Glomerular endothelial cell (primary cell): ENCODE data around the gene DDX39B. TPM values are rescaled to one million over a fixed set of nuclear protein-coding genes. Genes with fewer than 3 reads are reported as not detected.
"Not testable (repeated sequence)": the region's sequence is repeated elsewhere in the genome, so short reads cannot be mapped to it uniquely, and the experiment has no call there.

Experiments used
- DNase-seq: peaks from one replicate; pipeline ENCODE4 v3.0.0-alpha.2; 2011; ENCODE audit warnings: low read depth, low spot score; ENCODE audit errors: extremely low read depth
- total RNA-seq: library from RNA; depleted of rRNA; stranded (reverse); fragments of >200 nt; gene quantifications from 2 replicates; pipeline ENCODE4 v1.2.3, GENCODE V29; 2015

DDX39B gene
- total RNA-seq, result 230 and 249 TPM in 2 replicates

GRCh38 chr6:31541658-31542521 lies at the start of gene DDX39B:
Gene DDX39B, minus strand, starts transcription at chr6:31542003. Its CDS starts 1,471 bp downstream, at chr6:31540532.
- peak; percentile 92 for DNase-seq

GRCh38 chr6:31590691-31591090 lies 48.9 kb upstream of the DDX39B start:
- DNase-seq, result not testable (repeated sequence)

- no peak for DNase-seq
Observed at GRCh38 chr6:31588871-31589650, 47.3 kb upstream of the DDX39B start.

GRCh38 chr6:31587791-31588777 lies 46.3 kb upstream of the DDX39B start:
- DNase-seq, result no peak

- DNase-seq, result no peak
Observed at GRCh38 chr6:31586599-31587281, 44.9 kb upstream of the DDX39B start.

GRCh38 chr6:31586008-31586407 lies 44.2 kb upstream of the DDX39B start, which contains the start of gene LST1:
Gene LST1, plus strand, starts transcription at chr6:31586277. Its CDS starts 1,023 bp downstream, at chr6:31587300.
- DNase-seq, result no peak

- no peak for DNase-seq
Observed at GRCh38 chr6:31585491-31585890, 43.7 kb upstream of the DDX39B start.

- no peak for DNase-seq
Observed at GRCh38 chr6:31582230-31582643, 40.4 kb upstream of the DDX39B start, which contains the start of gene LTB. Gene LTB, minus strand, starts transcription at chr6:31582424. Its CDS starts 7 bp downstream, at chr6:31582417.

- no peak for DNase-seq
Observed at GRCh38 chr6:31581434-31582229, 39.8 kb upstream of the DDX39B start.

GRCh38 chr6:31580807-31581433 lies 39.1 kb upstream of the DDX39B start:
- no peak for DNase-seq

- DNase-seq, result no peak
Observed at GRCh38 chr6:31580438-31580740, 38.6 kb upstream of the DDX39B start.

- no peak for DNase-seq
Observed at GRCh38 chr6:31579546-31580437, 38.0 kb upstream of the DDX39B start.

- DNase-seq, result no peak
Observed at GRCh38 chr6:31579119-31579505, 37.3 kb upstream of the DDX39B start.

GRCh38 chr6:31578184-31579118 lies 36.6 kb upstream of the DDX39B start:
- DNase-seq, result no peak

- no peak for DNase-seq
Observed at GRCh38 chr6:31577579-31577966, 35.8 kb upstream of the DDX39B start.

GRCh38 chr6:31576897-31577578 lies 35.2 kb upstream of the DDX39B start:
- no peak for DNase-seq
